Measurements from ENCODE around the gene RNF182.

Gene RNF182

DNA sequence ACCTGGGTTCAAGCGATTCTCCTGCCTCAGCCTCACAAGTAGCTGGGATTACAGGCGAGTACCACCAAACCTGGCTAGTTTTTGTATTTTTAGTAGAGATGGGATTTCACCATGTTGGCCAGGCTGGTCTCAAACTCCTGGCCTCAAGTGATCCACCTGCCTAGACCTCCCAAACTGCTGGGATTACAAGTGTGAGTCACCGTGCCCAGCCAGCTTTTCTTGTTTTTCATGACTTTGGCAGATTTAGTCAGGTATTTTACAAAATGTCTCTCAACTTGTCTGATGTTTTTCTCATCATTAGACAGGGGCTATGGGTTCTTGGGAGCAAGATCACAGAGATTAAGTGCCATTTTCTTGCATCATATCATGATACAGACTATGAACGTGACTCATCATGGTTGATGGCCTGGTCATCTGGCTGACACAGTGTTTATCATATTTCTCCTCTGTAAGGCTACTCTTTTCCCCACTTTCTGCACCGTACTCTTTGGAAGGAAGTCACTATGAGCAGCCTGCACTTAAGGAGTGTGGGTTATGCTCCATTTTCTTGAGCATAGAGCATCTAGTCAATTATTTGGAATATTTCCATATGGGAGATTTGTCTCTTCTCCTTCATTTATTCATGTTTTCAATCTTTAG is 67.8 kb downstream of the RNF182 start:
- Mint-ChIP-seq H3K27ac (no peak overlapping the region), H3K4me3 (no peak overlapping the region), H3K36me3 (ENCODE audit: low read depth) (no peaks in the 10 kb centered on the region), H3K4me1 (ENCODE audit: low read depth) (no peaks in the 10 kb centered on the region), H3K27me3 (peaks cover 60% of the 10 kb centered on the region), H3K9me3 (no peaks in the 10 kb centered on the region)
- no peak for DNase-seq

DNA sequence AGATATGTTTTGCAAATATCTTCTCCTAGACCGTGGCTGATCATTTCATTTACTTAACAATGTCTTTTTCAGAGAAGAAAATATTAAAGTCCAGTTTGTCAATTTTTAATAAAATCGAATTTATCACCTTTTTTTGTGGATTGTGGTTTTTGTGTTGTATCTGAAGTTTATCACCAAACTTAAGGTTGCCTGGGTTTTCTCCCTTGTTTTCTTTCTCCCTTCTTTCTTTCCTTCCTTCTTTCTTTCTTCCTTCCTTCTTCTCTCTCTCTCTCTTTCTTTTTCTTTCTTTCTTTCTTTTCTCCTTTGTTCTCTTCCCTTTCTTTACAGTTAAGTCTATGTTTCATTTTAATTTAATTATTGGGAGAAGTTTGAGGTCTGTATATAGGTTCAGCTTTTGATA is 68.7 kb downstream of the RNF182 start:
- Mint-ChIP-seq H3K4me1 (ENCODE audit: low read depth) (no peaks in the 10 kb centered on the region), H3K27me3 (peaks cover 59% of the 10 kb centered on the region), H3K27ac (no peak overlapping the region), H3K36me3 (ENCODE audit: low read depth) (no peaks in the 10 kb centered on the region), H3K4me3 (no peak overlapping the region), H3K9me3 (no peaks in the 10 kb centered on the region)
- DNase-seq: no peak

DNA sequence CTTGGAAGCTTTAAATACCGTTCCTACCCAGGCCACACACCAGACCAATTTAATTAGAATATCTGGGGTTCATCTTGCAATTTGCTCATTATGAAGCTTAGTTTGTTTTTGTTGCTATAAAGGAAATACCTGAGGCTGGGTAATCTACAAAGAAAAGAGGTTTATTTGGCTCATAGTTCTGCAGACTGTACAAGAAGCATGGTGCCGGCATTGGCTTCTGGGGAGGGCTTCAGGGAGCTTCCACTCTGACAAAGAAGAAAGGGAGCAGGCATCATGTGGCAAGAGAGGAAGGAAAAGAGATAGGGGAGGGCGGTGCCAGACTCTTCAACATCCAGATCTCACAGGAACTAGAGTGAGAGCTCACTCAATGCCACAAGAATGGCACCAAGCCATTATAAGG is 73.6 kb downstream of the RNF182 start:
- no peak overlapping the region for H3K4me3 Mint-ChIP-seq
- H3K36me3 Mint-ChIP-seq (ENCODE audit: low read depth): no peaks in the 10 kb centered on the region
- H3K9me3 Mint-ChIP-seq: no peaks in the 10 kb centered on the region
- H3K27me3 Mint-ChIP-seq: peaks cover 42% of the 10 kb centered on the region
- no peak overlapping the region for H3K27ac Mint-ChIP-seq
- H3K4me1 Mint-ChIP-seq (ENCODE audit: low read depth): no peaks in the 10 kb centered on the region
- no peak for DNase-seq

GRCh38 chr6:14000901-14001300 is 76.1 kb downstream of the RNF182 start:
- H3K9me3 Mint-ChIP-seq: no peaks in the 10 kb centered on the region
- H3K4me1 Mint-ChIP-seq (ENCODE audit: low read depth): no peaks in the 10 kb centered on the region
- no peak overlapping the region for H3K27ac Mint-ChIP-seq
- H3K36me3 Mint-ChIP-seq (ENCODE audit: low read depth): no peaks in the 10 kb centered on the region
- H3K27me3 Mint-ChIP-seq: peaks cover 36% of the 10 kb centered on the region
- DNase-seq: no peak
- no peak overlapping the region for H3K4me3 Mint-ChIP-seq

DNA sequence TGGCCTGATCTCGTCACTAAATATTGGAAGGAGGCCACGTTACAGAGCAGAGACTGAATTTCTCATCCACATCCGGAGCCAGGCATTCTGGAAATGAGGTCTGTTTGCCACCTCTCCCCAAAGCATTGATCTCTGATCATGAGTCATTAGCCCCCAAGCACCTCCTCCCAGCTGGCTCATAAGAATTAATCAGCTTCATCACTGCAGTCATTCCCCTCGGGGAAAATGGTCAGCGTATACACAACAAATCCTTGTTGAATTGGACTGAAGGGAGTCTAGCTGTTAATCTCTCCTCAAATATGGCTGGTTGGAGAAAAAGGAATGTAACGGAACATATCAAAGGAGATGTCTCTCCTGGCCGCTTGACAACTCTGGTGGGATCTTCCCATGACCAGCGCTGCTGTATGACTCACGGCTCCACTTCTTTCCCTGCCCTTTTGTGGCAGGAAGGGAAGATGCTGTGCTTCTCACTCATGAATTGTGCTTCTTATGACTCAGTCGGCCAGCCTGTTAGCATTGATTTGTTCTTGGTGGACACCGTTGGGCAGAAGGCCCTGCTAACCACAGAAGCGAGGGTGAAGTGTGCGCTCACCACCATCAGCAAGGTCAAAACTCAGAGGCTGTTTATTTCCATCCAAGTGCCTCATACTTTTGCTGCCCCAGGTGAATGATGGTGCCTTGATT is 76.7 kb downstream of the RNF182 start:
- no peaks in the 10 kb centered on the region for H3K36me3 Mint-ChIP-seq (ENCODE audit: low read depth)
- peaks cover 31% of the 10 kb centered on the region for H3K27me3 Mint-ChIP-seq
- no peak overlapping the region for H3K27ac Mint-ChIP-seq
- no peak for DNase-seq
- H3K4me1 Mint-ChIP-seq (ENCODE audit: low read depth): no peaks in the 10 kb centered on the region
- no peak overlapping the region for H3K4me3 Mint-ChIP-seq
- no peaks in the 10 kb centered on the region for H3K9me3 Mint-ChIP-seq

DNA sequence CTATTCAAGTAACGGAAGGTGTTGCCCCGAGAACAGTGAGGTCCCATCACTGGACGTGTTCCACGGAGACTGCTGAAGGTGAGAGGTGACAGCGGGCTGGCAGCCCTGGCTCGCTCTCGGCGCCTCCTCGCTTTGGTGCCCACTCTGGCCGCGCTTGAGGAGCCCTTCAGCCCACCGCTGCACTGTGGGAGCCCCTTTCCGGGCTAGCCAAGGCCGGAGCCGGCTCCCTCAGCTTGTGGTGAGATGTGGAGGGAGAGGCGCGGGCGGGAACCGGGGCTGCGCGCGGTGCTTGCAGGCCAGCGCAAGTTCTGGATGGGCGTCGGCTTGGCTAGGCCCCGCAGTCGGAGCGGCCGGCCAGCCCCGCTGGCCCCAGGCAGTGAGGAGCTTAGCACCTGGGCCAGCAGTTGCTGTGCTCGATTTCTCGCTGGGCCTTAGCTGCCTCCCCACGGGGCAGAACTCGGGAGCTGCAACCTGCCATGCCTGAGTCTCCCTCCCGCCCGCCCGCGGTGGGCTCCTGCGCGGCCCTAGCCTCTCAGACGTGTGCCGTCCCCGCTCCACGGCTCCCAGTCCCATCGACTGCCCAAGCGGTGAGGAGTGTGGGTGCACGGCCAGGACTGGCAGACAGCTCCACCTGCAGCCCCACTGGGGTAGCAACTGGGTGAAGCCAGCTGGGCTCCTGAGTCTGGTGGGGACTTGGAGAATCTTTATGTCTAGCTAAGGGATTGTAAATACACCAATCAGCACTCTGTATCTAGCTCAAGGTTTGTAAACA is 77.6 kb downstream of the RNF182 start:
- no peaks in the 10 kb centered on the region for H3K36me3 Mint-ChIP-seq (ENCODE audit: low read depth)
- H3K4me1 Mint-ChIP-seq (ENCODE audit: low read depth): no peaks in the 10 kb centered on the region
- H3K27me3 Mint-ChIP-seq: peaks cover 27% of the 10 kb centered on the region
- H3K27ac Mint-ChIP-seq: no peak overlapping the region
- no peaks in the 10 kb centered on the region for H3K9me3 Mint-ChIP-seq
- no peak for DNase-seq
- no peak overlapping the region for H3K4me3 Mint-ChIP-seq

DNA sequence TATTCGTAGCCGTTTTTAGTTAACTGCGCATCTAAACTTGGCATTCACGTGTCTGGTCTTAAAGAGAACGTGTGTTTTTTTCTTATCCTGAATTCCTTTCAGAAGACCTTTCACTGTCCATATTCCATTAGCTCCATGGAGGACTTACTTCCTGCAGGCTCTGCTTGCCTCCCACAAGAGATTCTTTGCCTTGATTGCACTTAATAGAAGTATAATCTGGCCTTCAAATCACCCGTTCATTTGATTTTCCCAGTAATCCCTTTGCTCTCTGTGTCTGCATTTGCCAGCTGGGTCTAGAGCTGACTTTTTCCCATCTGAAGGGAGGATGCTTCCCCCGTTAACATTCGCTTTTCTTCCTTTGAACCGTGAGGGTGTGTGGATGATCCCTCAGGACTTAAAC is 79.5 kb downstream of the RNF182 start:
- peaks cover 22% of the 10 kb centered on the region for H3K27me3 Mint-ChIP-seq
- no peak overlapping the region for H3K4me3 Mint-ChIP-seq
- H3K9me3 Mint-ChIP-seq: no peaks in the 10 kb centered on the region
- no peak for DNase-seq
- no peaks in the 10 kb centered on the region for H3K4me1 Mint-ChIP-seq (ENCODE audit: low read depth)
- H3K27ac Mint-ChIP-seq: no peak overlapping the region
- no peaks in the 10 kb centered on the region for H3K36me3 Mint-ChIP-seq (ENCODE audit: low read depth)

DNA sequence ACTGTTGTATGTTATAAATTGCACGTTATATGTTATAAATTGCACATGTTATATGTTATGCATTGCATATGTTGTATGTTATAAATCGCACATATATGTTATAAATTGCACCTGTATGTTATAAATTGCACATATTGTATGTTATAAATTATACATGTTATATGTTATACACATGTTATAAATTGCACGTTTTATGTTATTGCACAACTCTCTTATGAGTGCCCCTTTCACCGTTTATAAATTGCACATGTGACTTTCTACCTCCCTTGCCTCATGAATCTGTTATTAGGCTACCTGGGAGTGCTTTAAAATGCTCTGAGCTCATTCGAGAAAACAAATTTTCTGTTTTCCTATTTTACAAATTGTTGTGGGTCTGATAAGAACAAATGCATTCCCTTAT is 84.1 kb downstream of the RNF182 start:
- Mint-ChIP-seq H3K4me1 (ENCODE audit: low read depth) (no peaks in the 10 kb centered on the region), H3K27ac (no peak overlapping the region), H3K4me3 (no peak overlapping the region), H3K9me3 (no peaks in the 10 kb centered on the region), H3K36me3 (ENCODE audit: low read depth) (no peaks in the 10 kb centered on the region), H3K27me3 (peaks cover 16% of the 10 kb centered on the region)
- DNase-seq: no peak

- Mint-ChIP-seq H3K4me1 (ENCODE audit: low read depth) (no peaks in the 10 kb centered on the region), H3K27ac (no peak overlapping the region), H3K27me3 (peaks cover 13% of the 10 kb centered on the region), H3K9me3 (no peaks in the 10 kb centered on the region), H3K4me3 (no peak overlapping the region), H3K36me3 (ENCODE audit: low read depth) (no peaks in the 10 kb centered on the region)
- no peak for DNase-seq
These were observed 84.7 kb downstream of the RNF182 start for GRCh38 chr6:14009431-14009830.

- Mint-ChIP-seq H3K27ac (no peak overlapping the region), H3K36me3 (ENCODE audit: low read depth) (no peaks in the 10 kb centered on the region), H3K27me3 (peaks cover 14% of the 10 kb centered on the region), H3K4me3 (no peak overlapping the region), H3K9me3 (no peaks in the 10 kb centered on the region), H3K4me1 (ENCODE audit: low read depth) (no peaks in the 10 kb centered on the region)
- DNase-seq: no peak
These were observed 85.5 kb downstream of the RNF182 start for GRCh38 chr6:14010275-14010674.

DNA sequence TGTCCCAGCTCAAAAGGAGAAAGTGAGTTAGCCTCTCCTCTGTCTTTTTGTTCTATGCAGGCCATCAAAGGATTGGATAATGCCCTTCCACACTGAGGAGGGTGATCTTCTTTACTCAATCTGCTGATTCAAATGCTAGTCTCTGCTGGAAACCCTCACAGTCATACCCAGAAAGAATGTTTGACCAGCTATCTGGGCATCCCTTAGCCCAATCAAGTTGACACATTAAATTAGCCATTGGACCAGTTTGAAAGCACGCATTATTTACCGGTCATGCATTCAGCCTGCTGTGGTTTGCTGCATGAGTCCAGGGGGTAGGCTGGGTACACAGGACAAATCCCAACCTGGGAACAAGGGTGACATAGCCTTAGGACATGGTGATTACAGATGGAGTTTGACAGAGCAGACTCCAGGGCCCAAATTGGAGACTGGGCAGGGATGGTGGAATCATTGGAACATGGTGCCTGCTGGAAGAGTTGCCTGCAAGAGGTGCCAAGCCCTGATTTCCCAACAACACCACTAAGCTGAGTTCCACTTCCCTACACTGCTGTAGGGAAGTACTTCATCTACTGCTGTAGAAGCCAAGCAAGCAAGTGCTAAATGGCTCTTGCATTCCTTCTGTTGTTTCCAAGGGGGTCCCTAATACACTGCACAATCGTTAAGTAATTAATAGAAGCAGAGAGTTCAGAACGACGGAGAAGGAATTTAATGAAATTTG is 87.7 kb downstream of the RNF182 start:
- no peaks in the 10 kb centered on the region for H3K9me3 Mint-ChIP-seq
- H3K27ac Mint-ChIP-seq: no peak overlapping the region
- no peak overlapping the region for H3K4me3 Mint-ChIP-seq
- no peaks in the 10 kb centered on the region for H3K4me1 Mint-ChIP-seq (ENCODE audit: low read depth)
- DNase-seq: no peak
- H3K36me3 Mint-ChIP-seq (ENCODE audit: low read depth): no peaks in the 10 kb centered on the region
- peaks cover 16% of the 10 kb centered on the region for H3K27me3 Mint-ChIP-seq

- Mint-ChIP-seq H3K4me1 (ENCODE audit: low read depth) (no peaks in the 10 kb centered on the region), H3K27me3 (peaks cover 13% of the 10 kb centered on the region), H3K27ac (no peak overlapping the region), H3K9me3 (no peaks in the 10 kb centered on the region), H3K4me3 (no peak overlapping the region), H3K36me3 (ENCODE audit: low read depth) (no peaks in the 10 kb centered on the region)
- no peak for DNase-seq
These were observed 91.2 kb downstream of the RNF182 start for GRCh38 chr6:14015964-14016363.

GRCh38 chr6:14016432-14016831 is 91.7 kb downstream of the RNF182 start:
- H3K4me3 Mint-ChIP-seq: no peak overlapping the region
- peaks cover 13% of the 10 kb centered on the region for H3K27me3 Mint-ChIP-seq
- H3K36me3 Mint-ChIP-seq (ENCODE audit: low read depth): no peaks in the 10 kb centered on the region
- H3K27ac Mint-ChIP-seq: no peak overlapping the region
- no peaks in the 10 kb centered on the region for H3K4me1 Mint-ChIP-seq (ENCODE audit: low read depth)
- no peak for DNase-seq
- no peaks in the 10 kb centered on the region for H3K9me3 Mint-ChIP-seq

DNA sequence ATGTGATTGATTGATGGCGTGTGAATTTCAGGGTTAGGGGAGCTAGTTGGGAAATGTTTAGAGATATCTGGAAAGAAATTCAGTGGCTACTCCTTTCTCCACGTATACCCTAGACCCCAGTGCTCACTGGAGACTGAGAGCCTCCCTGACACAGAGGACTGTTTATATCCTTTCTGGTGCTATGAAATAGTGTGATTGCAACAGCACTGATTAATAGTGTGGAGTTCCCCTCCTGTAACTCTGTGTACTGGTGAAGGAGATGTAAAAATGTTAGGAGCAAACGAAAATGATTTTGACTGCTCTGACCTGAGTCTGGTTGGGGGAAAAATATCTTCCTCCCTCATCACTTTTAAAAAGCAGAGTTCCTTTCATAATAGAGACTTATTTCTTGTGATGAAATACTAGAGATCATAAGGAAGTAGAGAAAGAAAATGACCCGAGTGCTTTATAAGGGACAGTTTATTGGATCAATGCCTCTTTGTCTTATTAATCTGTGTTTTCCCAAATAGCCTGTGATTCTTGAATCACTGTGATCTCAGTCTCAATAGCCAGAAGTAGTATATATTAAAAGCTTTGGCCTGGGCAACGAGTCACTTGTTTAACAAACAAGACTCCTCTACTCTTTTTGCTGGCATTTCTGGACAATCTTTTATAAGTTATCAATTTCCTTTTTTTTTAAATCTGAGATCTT is 92.3 kb downstream of the RNF182 start:
- Mint-ChIP-seq H3K27ac (no peak overlapping the region), H3K9me3 (no peaks in the 10 kb centered on the region), H3K4me3 (no peak overlapping the region), H3K36me3 (ENCODE audit: low read depth) (no peaks in the 10 kb centered on the region), H3K4me1 (ENCODE audit: low read depth) (no peaks in the 10 kb centered on the region), H3K27me3 (peaks cover 13% of the 10 kb centered on the region)
- no peak for DNase-seq
